Measurements from ENCODE around the gene HELZ.

Gene HELZ

GRCh38 chr17:67054011-67054591, 190.9 kb downstream of the HELZ start:
- Histone ChIP-seq H3K4me2 (ENCODE audit: low read length) (no peak overlapping the region), H3K4me3 (ENCODE audit: low read depth, low read length, poor library complexity, severe bottlenecking) (no peak overlapping the region), H3K27me3 (ENCODE audit: insufficient read depth, low read length) (peaks cover 11% of the 10 kb centered on the region; the same call in 1 of the 2 replicates), H3K79me2 (ENCODE audit: insufficient read depth, low read length) (no peaks in the 10 kb centered on the region), H3F3A (ENCODE audit: insufficient read depth, low read length) (no peaks in the 10 kb centered on the region), H3K9me2 (ENCODE audit: low read depth, low read length) (no peaks in the 10 kb centered on the region), H3K36me3 (ENCODE audit: insufficient read depth, low read length) (no peaks in the 10 kb centered on the region), H3K9ac (ENCODE audit: low read length) (no peak overlapping the region), H2AFZ (ENCODE audit: low read length) (no peak overlapping the region), H3K9me3 (ENCODE audit: low read length) (0 out of 2 replicates have a peak, but pooled peaks cover under 1% of the 10 kb centered on the region), H3K27ac (ENCODE audit: low read depth, low read length, poor library complexity, severe bottlenecking) (no peak overlapping the region), H3K4me1 (ENCODE audit: insufficient read depth, low read length, severe bottlenecking) (peaks cover 9% of the 10 kb centered on the region), H4K20me1 (ENCODE audit: insufficient read depth, low read length) (no peaks in the 10 kb centered on the region)
- TF ChIP-seq EZH2 (IDR thresholded peaks at IDR 0.05; ENCODE audit: borderline replicate concordance, low read length), result no peak
- no peak for TF ChIP-seq CTCF (IDR thresholded peaks at IDR 0.05; ENCODE audit: low read length)

GRCh38 chr17:67053438-67054000, 191.5 kb downstream of the HELZ start:
- Histone ChIP-seq H3K27me3 (ENCODE audit: insufficient read depth, low read length) (peaks cover 12% of the 10 kb centered on the region; the same call in 1 of the 2 replicates), H3K79me2 (ENCODE audit: insufficient read depth, low read length) (no peaks in the 10 kb centered on the region), H3K4me3 (ENCODE audit: low read depth, low read length, poor library complexity, severe bottlenecking) (no peak overlapping the region), H3K9me3 (ENCODE audit: low read length) (0 out of 2 replicates have a peak, but pooled peaks cover 5% of the 10 kb centered on the region), H3K4me1 (ENCODE audit: insufficient read depth, low read length, severe bottlenecking) (peaks cover 9% of the 10 kb centered on the region), H3K36me3 (ENCODE audit: insufficient read depth, low read length) (no peaks in the 10 kb centered on the region), H2AFZ (ENCODE audit: low read length) (no peak overlapping the region), H3K9ac (ENCODE audit: low read length) (no peak overlapping the region), H3K9me2 (ENCODE audit: low read depth, low read length) (no peaks in the 10 kb centered on the region), H3K27ac (ENCODE audit: low read depth, low read length, poor library complexity, severe bottlenecking) (no peak overlapping the region), H3F3A (ENCODE audit: insufficient read depth, low read length) (no peaks in the 10 kb centered on the region), H3K4me2 (ENCODE audit: low read length) (no peak overlapping the region), H4K20me1 (ENCODE audit: insufficient read depth, low read length) (no peaks in the 10 kb centered on the region)
- TF ChIP-seq CTCF (IDR thresholded peaks at IDR 0.05; ENCODE audit: low read length) (no peak), EZH2 (IDR thresholded peaks at IDR 0.05; ENCODE audit: borderline replicate concordance, low read length) (no peak)

GRCh38 chr17:67052720-67053437, 192.1 kb downstream of the HELZ start:
- H3K4me1 ChIP-seq (ENCODE audit: insufficient read depth, low read length, severe bottlenecking), result peaks cover 9% of the 10 kb centered on the region
- H2AFZ ChIP-seq (ENCODE audit: low read length), result no peak overlapping the region
- H3F3A ChIP-seq (ENCODE audit: insufficient read depth, low read length), result no peaks in the 10 kb centered on the region
- H3K4me2 ChIP-seq (ENCODE audit: low read length), result no peak overlapping the region
- H3K79me2 ChIP-seq (ENCODE audit: insufficient read depth, low read length), result no peaks in the 10 kb centered on the region
- no peaks in the 10 kb centered on the region for H4K20me1 ChIP-seq (ENCODE audit: insufficient read depth, low read length)
- H3K9me3 ChIP-seq (ENCODE audit: low read length), result 0 out of 2 replicates have a peak, but pooled peaks cover 7% of the 10 kb centered on the region
- H3K4me3 ChIP-seq (ENCODE audit: low read depth, low read length, poor library complexity, severe bottlenecking), result no peak overlapping the region
- H3K27me3 ChIP-seq (ENCODE audit: insufficient read depth, low read length), result peaks cover 12% of the 10 kb centered on the region; the same call in 1 of the 2 replicates
- H3K36me3 ChIP-seq (ENCODE audit: insufficient read depth, low read length), result no peaks in the 10 kb centered on the region; the same call in 1 of the 2 replicates
- H3K9ac ChIP-seq (ENCODE audit: low read length), result no peak overlapping the region
- H3K27ac ChIP-seq (ENCODE audit: low read depth, low read length, poor library complexity, severe bottlenecking), result no peak overlapping the region
- no peak for TF ChIP-seq CTCF (IDR thresholded peaks at IDR 0.05; ENCODE audit: low read length)
- no peak for TF ChIP-seq EZH2 (IDR thresholded peaks at IDR 0.05; ENCODE audit: borderline replicate concordance, low read length)
- no peaks in the 10 kb centered on the region for H3K9me2 ChIP-seq (ENCODE audit: low read depth, low read length)

All from OCI-LY1 (cell line).